MM.1S (cell line): Measurements from ENCODE around the gene DHDH.

Experiments
- CTCF ChIP-seq: fragments of 300-600 bp; sonication (generic); IDR thresholded peaks from 2 replicates; pipeline ENCODE4 v1.5.1; 2016; ENCODE audit warnings: antibody characterized with exemption, low read length, mixed read lengths
- EZH2 ChIP-seq: fragments of 300-600 bp; sonication (generic); optimal IDR thresholded peaks from 2 replicates; pipeline ENCODE3; 2017; ENCODE audit warnings: low read depth, mild to moderate bottlenecking, antibody characterized with exemption, low read length, mixed read lengths
- EZH2phosphoT487 ChIP-seq: fragments of 300-600 bp; sonication (generic); IDR thresholded peaks from 2 replicates; pipeline ENCODE4 v1.6.1; 2018; ENCODE audit warnings: antibody characterized with exemption, low read length

- TF ChIP-seq CTCF (peak; percentile 9; the same call in 1 of the 2 replicates), EZH2 (no peak), EZH2phosphoT487 (no peak)
Observed at GRCh38 chr19:48899781-48900476, 33.6 kb upstream of the DHDH start, which contains the start of gene NUCB1.
